ENCODE results near the gene EVC. TPM values are rescaled to one million over a fixed set of nuclear protein-coding genes. Genes with fewer than 3 reads are reported as not detected.

Gene EVC
- total and polyA plus RNA-seq, 5 donors, result 5.8 to 14.0 (median 11.7) TPM

GRCh38 chr4:5691491-5692132 is 19.4 kb upstream of the EVC start:
- ATAC-seq, result no peak
- H3K27me3 ChIP-seq (ENCODE audit: control insufficient read depth, insufficient read depth), result no peaks in the 10 kb centered on the region
- DNase-seq, result no peak
- WGBS, result 93% methylated on average over 7 of the region's 7 CpGs
- intact Hi-C loops (cut with DNase I), result no loop called here
- H3K27ac ChIP-seq (ENCODE audit: low read length), result no peak overlapping the region
- H3K4me3 ChIP-seq (ENCODE audit: low read length), result no peak overlapping the region
- H3K4me1 ChIP-seq (ENCODE audit: control insufficient read depth, insufficient read depth, low read length), result no peaks in the 10 kb centered on the region
- no peaks in the 10 kb centered on the region for H3K9me3 ChIP-seq (ENCODE audit: control insufficient read depth, low read length)

DNA sequence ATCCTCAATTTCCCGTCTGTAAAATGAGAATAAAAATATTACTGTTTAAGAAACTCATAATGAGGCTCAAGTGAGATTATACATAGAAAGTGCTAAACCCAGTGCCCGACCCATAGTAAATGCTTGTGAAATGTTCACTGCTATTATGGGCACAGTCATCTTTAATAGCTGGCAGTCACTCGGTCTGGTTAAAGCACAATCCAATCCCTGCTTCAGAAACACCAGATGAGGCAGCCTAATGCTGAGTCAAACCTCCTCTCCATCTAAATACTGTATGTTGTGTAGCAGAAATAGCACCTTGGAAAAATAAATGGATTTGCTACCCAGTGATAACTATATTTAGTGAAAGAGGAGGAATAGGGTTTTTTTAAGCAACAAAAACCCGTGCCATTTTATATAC is 17.1 kb upstream of the EVC start:
- Histone ChIP-seq H3K9me3 (ENCODE audit: control insufficient read depth, low read length) (no peaks in the 10 kb centered on the region), H3K27me3 (ENCODE audit: control insufficient read depth, insufficient read depth) (no peaks in the 10 kb centered on the region), H3K4me1 (ENCODE audit: control insufficient read depth, insufficient read depth, low read length) (no peaks in the 10 kb centered on the region), H3K4me3 (ENCODE audit: low read length) (no peak overlapping the region), H3K27ac (ENCODE audit: low read length) (no peak overlapping the region)
- ATAC-seq (no peak), DNase-seq (no peak)
- intact Hi-C loops (cut with DNase I), result no loop called here
- WGBS, result 86% methylated on average over 4 of the region's 4 CpGs

DNA sequence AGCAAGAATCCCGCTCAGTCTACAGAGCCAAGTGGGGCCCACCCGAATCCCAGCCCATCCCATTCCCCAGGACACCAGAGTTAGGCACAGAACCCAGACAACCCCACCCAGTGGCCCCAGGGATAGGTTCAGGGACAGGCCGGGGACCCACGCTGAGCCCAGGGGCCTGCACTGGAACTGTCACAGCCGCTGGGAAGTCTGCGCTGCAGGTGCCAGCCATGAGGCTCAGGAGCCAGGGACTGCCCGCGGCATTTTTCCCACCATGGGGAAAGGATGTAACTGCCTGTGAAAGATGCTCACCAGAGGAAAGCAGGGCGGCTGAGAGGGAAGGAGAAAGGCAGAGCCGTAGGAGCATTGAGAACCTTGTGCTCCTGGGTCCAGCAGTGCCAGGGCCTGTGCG is 14.7 kb upstream of the EVC start:
- H3K4me1 ChIP-seq (ENCODE audit: control insufficient read depth, insufficient read depth, low read length), result peaks cover 2% of the 10 kb centered on the region
- DNase-seq, result no peak
- intact Hi-C loops (cut with DNase I), result no loop called here
- WGBS, result 92% methylated on average over 11 of the region's 11 CpGs
- H3K4me3 ChIP-seq (ENCODE audit: low read length), result no peak overlapping the region
- no peaks in the 10 kb centered on the region for H3K27me3 ChIP-seq (ENCODE audit: control insufficient read depth, insufficient read depth)
- ATAC-seq, result no peak
- no peaks in the 10 kb centered on the region for H3K9me3 ChIP-seq (ENCODE audit: control insufficient read depth, low read length)
- H3K27ac ChIP-seq (ENCODE audit: low read length), result no peak overlapping the region

DNA sequence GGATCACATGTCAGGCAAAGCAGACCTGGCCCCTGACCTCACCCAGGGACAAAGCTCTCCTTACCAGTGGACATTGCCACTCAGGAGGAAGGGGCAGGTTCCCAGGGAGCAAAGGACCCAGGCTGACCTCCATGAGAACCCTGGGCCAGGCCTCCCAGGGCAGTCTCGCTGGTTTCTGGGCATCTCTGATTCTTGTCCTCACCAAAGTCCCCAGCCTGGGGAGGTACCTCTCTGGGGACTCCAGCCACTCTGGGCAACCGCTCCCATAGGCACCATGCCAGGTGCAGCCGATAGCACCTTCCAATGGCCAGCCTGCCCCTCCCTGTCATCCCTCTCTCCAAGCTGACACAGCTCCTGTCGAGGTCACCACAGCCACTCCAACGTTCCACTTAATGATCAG is 10.5 kb upstream of the EVC start:
- Histone ChIP-seq H3K9me3 (ENCODE audit: control insufficient read depth, low read length) (no peaks in the 10 kb centered on the region), H3K4me3 (ENCODE audit: low read length) (no peak overlapping the region), H3K4me1 (ENCODE audit: control insufficient read depth, insufficient read depth, low read length) (peaks cover 2% of the 10 kb centered on the region), H3K27me3 (ENCODE audit: control insufficient read depth, insufficient read depth) (no peaks in the 10 kb centered on the region), H3K27ac (ENCODE audit: low read length) (no peak overlapping the region)
- DNase-seq, result no peak
- intact Hi-C loops (cut with DNase I), result no loop called here
- ATAC-seq, result no peak
- 59% methylated on average over 5 of the region's 5 CpGs for WGBS

DNA sequence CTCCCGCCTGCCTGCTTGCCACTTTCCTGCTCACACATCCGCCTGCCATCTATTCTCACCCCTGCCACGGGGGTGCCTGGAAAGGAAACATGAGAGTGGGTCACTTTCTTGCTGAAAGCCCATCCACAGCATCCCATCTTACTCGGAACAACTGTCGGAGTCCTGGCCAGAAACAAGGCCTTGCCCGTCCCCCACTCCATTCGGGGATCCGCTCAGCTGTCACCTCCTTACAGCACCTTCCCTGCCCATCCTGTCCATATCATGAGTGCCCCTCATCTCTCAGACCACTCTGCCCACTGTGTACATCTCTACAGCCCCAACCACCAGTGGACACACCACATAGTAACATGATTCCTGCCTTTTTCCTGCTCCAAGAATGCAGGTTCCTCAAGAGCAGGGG is 9.0 kb upstream of the EVC start:
- no peaks in the 10 kb centered on the region for H3K9me3 ChIP-seq (ENCODE audit: control insufficient read depth, low read length)
- no peak overlapping the region for H3K27ac ChIP-seq (ENCODE audit: low read length)
- 89% methylated on average over 8 of the region's 8 CpGs for WGBS
- no peaks in the 10 kb centered on the region for H3K27me3 ChIP-seq (ENCODE audit: control insufficient read depth, insufficient read depth)
- DNase-seq, result no peak
- intact Hi-C loops (cut with DNase I), result no loop called here
- no peak for ATAC-seq
- peaks cover 2% of the 10 kb centered on the region for H3K4me1 ChIP-seq (ENCODE audit: control insufficient read depth, insufficient read depth, low read length)
- H3K4me3 ChIP-seq (ENCODE audit: low read length), result no peak overlapping the region

GRCh38 chr4:5703831-5704230 is 7.2 kb upstream of the EVC start:
- no peaks in the 10 kb centered on the region for H3K9me3 ChIP-seq (ENCODE audit: control insufficient read depth, low read length)
- WGBS, result 94% methylated on average over 5 of the region's 5 CpGs
- ATAC-seq (no peak), DNase-seq (no peak)
- no peak overlapping the region for H3K4me3 ChIP-seq (ENCODE audit: low read length)
- intact Hi-C loops (cut with DNase I), result no loop called here
- no peak overlapping the region for H3K27ac ChIP-seq (ENCODE audit: low read length)
- H3K4me1 ChIP-seq (ENCODE audit: control insufficient read depth, insufficient read depth, low read length), result peaks cover 2% of the 10 kb centered on the region
- H3K27me3 ChIP-seq (ENCODE audit: control insufficient read depth, insufficient read depth), result no peaks in the 10 kb centered on the region

DNA sequence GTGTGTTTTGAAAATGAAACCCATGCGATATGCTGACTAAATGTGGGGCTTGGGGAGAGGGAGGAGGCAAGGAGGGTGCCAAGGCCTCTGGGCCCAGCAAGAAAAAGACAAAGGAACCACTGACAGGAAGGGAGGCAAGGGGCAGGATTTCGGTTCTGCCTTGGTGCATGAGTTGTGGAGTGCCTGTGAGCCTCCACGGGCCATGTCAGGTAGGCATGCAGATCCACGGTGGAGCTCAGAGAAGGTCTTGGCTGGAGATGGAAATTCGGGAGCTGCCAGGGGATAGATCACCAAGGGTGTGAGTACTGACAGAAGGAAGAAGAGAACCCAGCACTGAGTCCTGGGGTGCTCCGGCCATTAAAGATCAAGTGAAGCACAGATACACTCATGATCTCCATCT is 6.7 kb upstream of the EVC start:
- WGBS, result 91% methylated on average over 6 of the region's 6 CpGs
- intact Hi-C loops (cut with DNase I), result no loop called here
- H3K27ac ChIP-seq (ENCODE audit: low read length), result no peak overlapping the region
- no peaks in the 10 kb centered on the region for H3K27me3 ChIP-seq (ENCODE audit: control insufficient read depth, insufficient read depth)
- no peak for DNase-seq
- H3K9me3 ChIP-seq (ENCODE audit: control insufficient read depth, low read length), result no peaks in the 10 kb centered on the region
- ATAC-seq, result no peak
- peaks cover 2% of the 10 kb centered on the region for H3K4me1 ChIP-seq (ENCODE audit: control insufficient read depth, insufficient read depth, low read length)
- H3K4me3 ChIP-seq (ENCODE audit: low read length), result no peak overlapping the region

DNA sequence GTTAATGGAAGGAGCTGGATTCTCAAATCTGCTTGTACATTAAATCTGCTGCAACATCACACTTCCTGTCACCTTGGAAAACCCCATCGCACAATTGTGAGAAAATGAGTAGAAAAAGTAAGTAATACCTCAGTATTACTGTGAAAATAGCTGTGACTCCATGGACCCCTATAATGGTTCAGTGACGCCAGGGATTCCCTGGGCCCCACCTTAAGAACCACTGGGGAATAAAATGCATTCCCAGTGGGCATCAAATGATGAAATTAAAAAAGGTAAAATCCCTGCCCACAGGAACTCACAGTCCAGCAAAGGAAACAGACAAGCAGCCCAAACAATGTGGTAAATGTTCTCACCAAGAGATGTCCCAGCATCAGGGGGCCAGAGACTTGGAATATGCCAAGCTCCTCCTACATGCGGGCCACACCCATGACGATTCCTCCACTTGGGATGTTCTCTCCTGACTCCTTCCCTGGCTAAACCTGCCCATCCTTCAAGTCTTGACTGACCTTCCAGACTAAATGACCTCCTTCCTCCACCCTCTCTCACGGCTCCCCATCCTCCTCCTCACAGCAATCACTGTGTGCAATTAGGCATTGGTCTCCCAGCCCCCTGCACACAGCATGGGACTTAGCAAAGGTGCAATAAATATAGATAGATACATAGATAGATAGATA is 5.2 kb upstream of the EVC start:
- Histone ChIP-seq H3K4me1 (ENCODE audit: control insufficient read depth, insufficient read depth, low read length) (no peaks in the 10 kb centered on the region), H3K4me3 (ENCODE audit: low read length) (no peak overlapping the region), H3K9me3 (ENCODE audit: control insufficient read depth, low read length) (no peaks in the 10 kb centered on the region), H3K27me3 (ENCODE audit: control insufficient read depth, insufficient read depth) (no peaks in the 10 kb centered on the region), H3K27ac (ENCODE audit: low read length) (no peak overlapping the region)
- 60% methylated on average over 5 of the region's 5 CpGs for WGBS
- no peak for DNase-seq
- no peak for ATAC-seq
- intact Hi-C loops (cut with DNase I), result no loop called here

DNA sequence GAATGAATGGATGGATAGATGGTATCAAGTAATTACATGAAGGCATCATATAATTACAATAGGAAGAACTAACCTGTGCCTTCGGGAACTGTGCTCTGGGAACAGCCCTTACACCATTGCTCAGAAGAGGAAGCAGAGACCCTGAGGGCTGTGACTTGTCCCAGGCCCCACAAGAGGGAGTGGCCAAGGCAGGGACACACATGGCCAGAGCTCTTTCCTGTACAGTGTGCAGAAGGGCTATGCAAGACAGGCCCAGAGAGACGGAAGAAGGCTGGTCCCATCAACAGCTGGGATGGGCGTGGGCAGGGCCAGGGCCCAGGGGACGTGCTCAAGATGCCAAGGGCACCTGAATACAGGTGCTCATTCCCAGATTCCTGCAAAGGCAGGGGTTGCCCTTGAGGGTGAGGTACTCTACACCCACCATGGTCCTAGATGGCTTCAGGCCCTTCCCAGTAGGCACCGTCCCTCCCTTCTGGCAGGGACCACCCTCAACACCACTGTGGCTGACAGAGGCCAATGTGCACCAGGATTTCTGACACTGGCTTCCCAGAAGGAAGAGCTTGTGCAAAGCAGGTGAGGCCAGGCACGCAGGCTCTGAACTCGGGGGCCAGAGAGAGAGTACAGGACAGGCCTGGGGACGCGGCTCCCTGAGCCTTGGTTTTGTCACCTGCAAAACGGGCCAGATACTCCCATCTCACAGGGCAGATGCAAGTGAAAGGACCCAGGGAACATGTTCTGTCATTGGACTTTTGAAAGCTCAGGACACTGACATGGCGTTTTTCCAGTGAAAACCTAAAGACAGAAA is 4.3 kb upstream of the EVC start:
- DNase-seq (no peak), ATAC-seq (no peak)
- Histone ChIP-seq H3K9me3 (ENCODE audit: control insufficient read depth, low read length) (no peaks in the 10 kb centered on the region), H3K4me3 (ENCODE audit: low read length) (no peak overlapping the region), H3K27me3 (ENCODE audit: control insufficient read depth, insufficient read depth) (no peaks in the 10 kb centered on the region), H3K27ac (ENCODE audit: low read length) (no peak overlapping the region), H3K4me1 (ENCODE audit: control insufficient read depth, insufficient read depth, low read length) (no peaks in the 10 kb centered on the region)
- WGBS, result 87% methylated on average over 11 of the region's 11 CpGs
- intact Hi-C loops (cut with DNase I), result no loop called here

DNA sequence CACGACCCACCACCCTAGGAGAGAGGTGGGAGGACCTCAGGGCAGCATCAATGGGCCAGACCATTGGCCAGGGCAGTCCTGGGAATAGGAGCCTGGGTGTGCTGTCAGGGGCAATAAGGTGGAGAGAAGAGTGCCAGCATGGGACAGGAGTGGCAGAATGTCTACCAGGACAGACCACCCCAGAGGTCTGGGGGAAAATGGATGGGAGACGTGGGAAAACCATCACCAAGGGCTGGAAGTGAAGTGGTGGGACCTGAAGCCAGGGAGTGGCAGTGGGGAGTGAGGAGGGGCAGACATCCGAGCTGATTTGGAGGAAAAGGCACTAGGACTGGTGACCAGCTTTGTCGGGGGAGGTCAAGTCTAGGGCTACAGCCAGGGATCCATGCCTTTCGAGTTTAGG is 3.6 kb upstream of the EVC start:
- ATAC-seq, result no peak
- DNase-seq, result no peak
- no peaks in the 10 kb centered on the region for H3K9me3 ChIP-seq (ENCODE audit: control insufficient read depth, low read length)
- no peaks in the 10 kb centered on the region for H3K4me1 ChIP-seq (ENCODE audit: control insufficient read depth, insufficient read depth, low read length)
- intact Hi-C loops (cut with DNase I), result no loop called here
- WGBS, result 54% methylated on average over 5 of the region's 5 CpGs
- no peak overlapping the region for H3K27ac ChIP-seq (ENCODE audit: low read length)
- H3K27me3 ChIP-seq (ENCODE audit: control insufficient read depth, insufficient read depth), result no peaks in the 10 kb centered on the region
- peak overlapping the region; percentile 90 for H3K4me3 ChIP-seq (ENCODE audit: low read length)

- DNase-seq (peak in 2 of 3 donors; percentile 56 to 67), ATAC-seq (peak; percentile 5 to 12)
- 4% methylated on average over 41 of the region's 41 CpGs for WGBS
- Histone ChIP-seq H3K27me3 (ENCODE audit: control insufficient read depth, insufficient read depth) (no peaks in the 10 kb centered on the region), H3K9me3 (ENCODE audit: control insufficient read depth, low read length) (no peaks in the 10 kb centered on the region), H3K4me1 (ENCODE audit: control insufficient read depth, insufficient read depth, low read length) (no peaks in the 10 kb centered on the region), H3K27ac (ENCODE audit: low read length) (peak overlapping the region; percentile 18), H3K4me3 (ENCODE audit: low read length) (peak overlapping the region; percentile 90)
- intact Hi-C loops (cut with DNase I), result no loop called here
Observed at GRCh38 chr4:5707778-5708448, 3.1 kb upstream of the EVC start.
